ENCODE data around the gene RPAIN.

The RPAIN gene

GRCh38 chr17:5413682-5414081, 6.3 kb upstream of the RPAIN start:
- Histone ChIP-seq H3K9me3 (ENCODE audit: control extremely low read depth in 1 of 5, control insufficient read depth in 4 of 5, insufficient read depth in 2 of 5, low read depth in 1 of 5, low read length in 4 of 5) (no peaks in the 10 kb centered on the region), H3K36me3 (ENCODE audit: control insufficient read depth in 4 of 4, insufficient read depth in 4 of 4, low read length in 3 of 4) (peaks cover 23 to 76% (median 47%) of the 10 kb centered on the region in 4 experiments), H3K4me3 (ENCODE audit: control insufficient read depth in 1 of 7, extremely low read depth in 1 of 7, insufficient read depth in 4 of 7, low read depth in 2 of 7, low read length in 6 of 7) (no peak overlapping the region), H3K27me3 (replicated peaks in 2 of 5; ENCODE audit: control insufficient read depth in 4 of 5, insufficient read depth in 5 of 5, low read length in 4 of 5) (no peaks in the 10 kb centered on the region), H3K27ac (ENCODE audit: insufficient read depth in 1 of 2, low read depth in 1 of 2, low read length in 2 of 2, poor library complexity in 1 of 2, severe bottlenecking in 2 of 2) (no peak overlapping the region), H3K4me1 (ENCODE audit: control extremely low read depth in 1 of 4, control insufficient read depth in 4 of 4, insufficient read depth in 4 of 4, low read length in 3 of 4) (peaks cover 5 to 15% (median 9%) of the 10 kb centered on the region in 4 experiments)
- POLR2A ChIA-PET: interaction anchor here (1.1 kb wide), 1 partner anchor 9 kb away, joined by 3 read pairs; no protein-coding TSS in a partner anchor
- DNase-seq: no peak
- CTCF ChIA-PET: interaction anchor here (0.6 kb wide), 1 partner anchor 26 kb away, joined by 3 read pairs; no protein-coding TSS in a partner anchor
- 98% methylated on average over 3 of the region's 4 CpGs for WGBS (ENCODE audit: insufficient coverage)

- Histone ChIP-seq H3K27me3 (replicated peaks in 2 of 5; ENCODE audit: control insufficient read depth in 4 of 5, insufficient read depth in 5 of 5, low read length in 4 of 5) (no peaks in the 10 kb centered on the region), H3K9me3 (ENCODE audit: control extremely low read depth in 1 of 5, control insufficient read depth in 4 of 5, insufficient read depth in 2 of 5, low read depth in 1 of 5, low read length in 4 of 5) (no peaks in the 10 kb centered on the region), H3K4me1 (ENCODE audit: control extremely low read depth in 1 of 4, control insufficient read depth in 4 of 4, insufficient read depth in 4 of 4, low read length in 3 of 4) (peaks cover 12 to 34% (median 20%) of the 10 kb centered on the region in 4 experiments), H3K27ac (ENCODE audit: insufficient read depth in 1 of 2, low read depth in 1 of 2, low read length in 2 of 2, poor library complexity in 1 of 2, severe bottlenecking in 2 of 2) (peak overlapping the region in 1 of 2 experiments; percentile 49), H3K4me3 (ENCODE audit: control insufficient read depth in 1 of 7, extremely low read depth in 1 of 7, insufficient read depth in 4 of 7, low read depth in 2 of 7, low read length in 6 of 7) (no peak overlapping the region), H3K36me3 (ENCODE audit: control insufficient read depth in 4 of 4, insufficient read depth in 4 of 4, low read length in 3 of 4) (peaks cover 16 to 58% (median 32%) of the 10 kb centered on the region in 4 experiments)
- POLR2A ChIA-PET: no interaction called here
- 90% methylated on average over 2 of the region's 2 CpGs for WGBS (ENCODE audit: insufficient coverage)
- no peak for DNase-seq
- CTCF ChIA-PET: interaction anchor here (0.8 to 3.6 kb wide), 4 partner anchors 11 to 222 kb away, joined by 3 to 17 read pairs (median 3); partner anchors contain the start of gene C1QBP
Observed at GRCh38 chr17:5416901-5417300, 3.1 kb upstream of the RPAIN start.

DNA sequence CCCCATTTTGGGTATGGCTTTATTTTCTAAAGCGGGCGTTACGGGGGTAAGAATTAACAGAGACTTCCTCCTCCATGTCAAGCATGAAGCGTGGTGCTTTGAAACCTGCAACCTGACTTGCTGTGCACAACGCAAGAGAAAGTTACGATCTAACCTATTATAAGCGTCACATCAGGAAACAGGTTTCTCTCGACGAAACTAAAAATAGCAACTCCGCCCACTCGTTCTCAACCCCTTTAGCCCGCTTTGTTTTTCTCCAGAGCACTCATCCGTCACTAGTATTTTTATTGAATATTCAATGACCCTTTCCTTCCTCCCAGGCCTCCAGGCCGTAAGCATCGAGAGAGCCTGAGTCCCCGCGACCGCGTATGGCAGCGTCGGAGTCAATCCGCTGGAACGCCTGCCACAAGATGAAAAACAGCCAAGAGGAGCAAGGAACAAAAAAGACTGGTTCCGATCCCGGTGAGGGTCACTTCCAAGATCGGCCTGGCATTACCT, 1.1 kb upstream of the RPAIN start:
- Histone ChIP-seq H3K4me3 (ENCODE audit: control insufficient read depth in 1 of 7, extremely low read depth in 1 of 7, insufficient read depth in 4 of 7, low read depth in 2 of 7, low read length in 6 of 7) (peak overlapping the region; percentile 66 to 100 (median 98)), H3K27me3 (replicated peaks in 2 of 5; ENCODE audit: control insufficient read depth in 4 of 5, insufficient read depth in 5 of 5, low read length in 4 of 5) (no peaks in the 10 kb centered on the region), H3K27ac (ENCODE audit: insufficient read depth in 1 of 2, low read depth in 1 of 2, low read length in 2 of 2, poor library complexity in 1 of 2, severe bottlenecking in 2 of 2) (peak overlapping the region; percentile 89 to 96), H3K36me3 (ENCODE audit: control insufficient read depth in 4 of 4, insufficient read depth in 4 of 4, low read length in 3 of 4) (peaks cover 11 to 57% (median 27%) of the 10 kb centered on the region in 4 experiments), H3K4me1 (ENCODE audit: control extremely low read depth in 1 of 4, control insufficient read depth in 4 of 4, insufficient read depth in 4 of 4, low read length in 3 of 4) (peaks cover 12 to 34% (median 20%) of the 10 kb centered on the region in 4 experiments), H3K9me3 (ENCODE audit: control extremely low read depth in 1 of 5, control insufficient read depth in 4 of 5, insufficient read depth in 2 of 5, low read depth in 1 of 5, low read length in 4 of 5) (no peaks in the 10 kb centered on the region)
- peak; percentile 66 to 91 (median 86) for DNase-seq
- WGBS (ENCODE audit: insufficient coverage): 0% methylated on average over 26 of the region's 26 CpGs
- CTCF ChIA-PET: interaction anchor here (1.1 to 3.6 kb wide), 3 partner anchors 11 to 21 kb away, joined by 3 to 17 read pairs (median 5); partner anchors contain the start of gene C1QBP
- POLR2A ChIA-PET: interaction anchor here (1.8 kb wide), 1 partner anchor 20 kb away, joined by 13 read pairs; the partner anchor contains the start of gene C1QBP

- Histone ChIP-seq H3K27me3 (replicated peaks in 2 of 5; ENCODE audit: control insufficient read depth in 4 of 5, insufficient read depth in 5 of 5, low read length in 4 of 5) (no peaks in the 10 kb centered on the region), H3K36me3 (ENCODE audit: control insufficient read depth in 4 of 4, insufficient read depth in 4 of 4, low read length in 3 of 4) (peaks cover 11 to 57% (median 27%) of the 10 kb centered on the region in 4 experiments), H3K4me1 (ENCODE audit: control extremely low read depth in 1 of 4, control insufficient read depth in 4 of 4, insufficient read depth in 4 of 4, low read length in 3 of 4) (peaks cover 12 to 34% (median 20%) of the 10 kb centered on the region in 4 experiments), H3K9me3 (ENCODE audit: control extremely low read depth in 1 of 5, control insufficient read depth in 4 of 5, insufficient read depth in 2 of 5, low read depth in 1 of 5, low read length in 4 of 5) (no peaks in the 10 kb centered on the region), H3K4me3 (ENCODE audit: control insufficient read depth in 1 of 7, extremely low read depth in 1 of 7, insufficient read depth in 4 of 7, low read depth in 2 of 7, low read length in 6 of 7) (peak within 1 kb of the TSS; percentile 66 to 100 (median 98)), H3K27ac (ENCODE audit: insufficient read depth in 1 of 2, low read depth in 1 of 2, low read length in 2 of 2, poor library complexity in 1 of 2, severe bottlenecking in 2 of 2) (peak within 1 kb of the TSS; percentile 89 to 96)
- 0% methylated on average over 42 of the region's 49 CpGs for WGBS (ENCODE audit: insufficient coverage)
- CTCF ChIA-PET: interaction anchor here (1.1 to 3.6 kb wide), 3 partner anchors 10 to 20 kb away, joined by 3 to 17 read pairs (median 5); partner anchors contain the start of gene C1QBP
- POLR2A ChIA-PET: interaction anchor here (1.8 kb wide), 1 partner anchor 20 kb away, joined by 13 read pairs; the partner anchor contains the start of gene C1QBP
- DNase-seq: peak; percentile 97 to 99 (median 99)
Observed at GRCh38 chr17:5419356-5419958, 525 bp upstream of the RPAIN start, which contains the start of gene NUP88. TSS of gene NUP88 (minus strand) at chr17:5419662. CDS start at chr17:5419650, 12 bp downstream.

DNA sequence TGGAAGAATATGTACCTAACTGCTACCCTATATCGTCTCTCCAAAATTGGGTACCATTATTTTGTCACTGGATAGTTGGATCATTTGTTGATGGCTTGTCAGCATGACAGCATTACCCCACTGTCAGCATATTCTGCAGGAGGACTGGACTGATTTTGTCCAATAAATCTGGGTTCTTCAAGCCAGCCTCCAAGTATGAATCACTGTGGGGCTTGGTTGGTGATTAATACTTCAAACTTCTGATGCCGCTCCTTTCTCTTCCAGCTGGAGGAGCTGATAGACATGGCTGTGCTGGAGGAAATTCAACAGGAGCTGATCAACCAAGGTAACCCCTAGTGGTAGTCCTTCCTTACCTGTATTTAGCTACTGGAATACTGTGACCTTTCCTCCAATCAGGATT, 2.5 kb downstream of the RPAIN start:
- ChIA-PET POLR2A (no interaction called here), CTCF (interaction anchor here (5.5 kb wide), 1 partner anchor 17 kb away, joined by 30 read pairs; the partner anchor contains the start of gene C1QBP)
- no peak for DNase-seq
- WGBS (ENCODE audit: insufficient coverage): 93% methylated on average over 2 of the region's 2 CpGs
- no peak overlapping the region for H3K4me3 ChIP-seq (ENCODE audit: control insufficient read depth in 1 of 7, extremely low read depth in 1 of 7, insufficient read depth in 4 of 7, low read depth in 2 of 7, low read length in 6 of 7)
- H3K27me3 ChIP-seq (replicated peaks in 2 of 5; ENCODE audit: control insufficient read depth in 4 of 5, insufficient read depth in 5 of 5, low read length in 4 of 5): no peaks in the 10 kb centered on the region
- peaks cover 13 to 57% (median 35%) of the 10 kb centered on the region in 4 experiments for H3K36me3 ChIP-seq (ENCODE audit: control insufficient read depth in 4 of 4, insufficient read depth in 4 of 4, low read length in 3 of 4)
- H3K4me1 ChIP-seq (ENCODE audit: control extremely low read depth in 1 of 4, control insufficient read depth in 4 of 4, insufficient read depth in 4 of 4, low read length in 3 of 4): peaks cover 12 to 30% (median 18%) of the 10 kb centered on the region in 4 experiments
- H3K9me3 ChIP-seq (ENCODE audit: control extremely low read depth in 1 of 5, control insufficient read depth in 4 of 5, insufficient read depth in 2 of 5, low read depth in 1 of 5, low read length in 4 of 5): no peaks in the 10 kb centered on the region
- no peak overlapping the region for H3K27ac ChIP-seq (ENCODE audit: insufficient read depth in 1 of 2, low read depth in 1 of 2, low read length in 2 of 2, poor library complexity in 1 of 2, severe bottlenecking in 2 of 2)

GRCh38 chr17:5424909-5425308, 4.9 kb downstream of the RPAIN start:
- Histone ChIP-seq H3K27me3 (replicated peaks in 2 of 5; ENCODE audit: control insufficient read depth in 4 of 5, insufficient read depth in 5 of 5, low read length in 4 of 5) (no peaks in the 10 kb centered on the region), H3K36me3 (ENCODE audit: control insufficient read depth in 4 of 4, insufficient read depth in 4 of 4, low read length in 3 of 4) (peaks cover 18 to 81% (median 57%) of the 10 kb centered on the region in 4 experiments), H3K27ac (ENCODE audit: insufficient read depth in 1 of 2, low read depth in 1 of 2, low read length in 2 of 2, poor library complexity in 1 of 2, severe bottlenecking in 2 of 2) (no peak overlapping the region), H3K9me3 (ENCODE audit: control extremely low read depth in 1 of 5, control insufficient read depth in 4 of 5, insufficient read depth in 2 of 5, low read depth in 1 of 5, low read length in 4 of 5) (no peaks in the 10 kb centered on the region), H3K4me3 (ENCODE audit: control insufficient read depth in 1 of 7, extremely low read depth in 1 of 7, insufficient read depth in 4 of 7, low read depth in 2 of 7, low read length in 6 of 7) (no peak overlapping the region), H3K4me1 (ENCODE audit: control extremely low read depth in 1 of 4, control insufficient read depth in 4 of 4, insufficient read depth in 4 of 4, low read length in 3 of 4) (peaks cover 6 to 15% (median 11%) of the 10 kb centered on the region in 4 experiments)
- no peak for DNase-seq
- POLR2A ChIA-PET: interaction anchor here (0.8 kb wide), 1 partner anchor 11 kb away, joined by 3 read pairs; no protein-coding TSS in a partner anchor
- 100% methylated on average over 1 of the region's 1 CpG for WGBS (ENCODE audit: insufficient coverage)
- CTCF ChIA-PET: interaction anchor here (0.7 to 5.5 kb wide), 3 partner anchors 12 to 43 kb away, joined by 3 to 30 read pairs (median 4); partner anchors contain the start of gene C1QBP
